HG02885 (cell line): ENCODE results near the gene MYO1E.

ENCODE experiments used
- ATAC-seq: cut with Tn5 transposase; IDR thresholded peaks from one replicate; pipeline ENCODE4 v1.9.1; 2021; ENCODE audit warnings: mild to moderate bottlenecking; ENCODE audit not compliant: unreplicated experiment, poor library complexity

The MYO1E gene

GRCh38 chr15:59206623-59207183, 166.0 kb downstream of the MYO1E start, which contains the start of gene LDHAL6B:
Gene LDHAL6B (plus strand): TSS chr15:59206843. CDS start chr15:59206941, 98 bp downstream.
- ATAC-seq: no peak

- ATAC-seq: no peak
Observed at GRCh38 chr15:59205839-59206622, 166.6 kb downstream of the MYO1E start.

- ATAC-seq: no peak
Observed at GRCh38 chr15:59203657-59204056, 169.0 kb downstream of the MYO1E start.

GRCh38 chr15:59203008-59203407, 169.7 kb downstream of the MYO1E start:
- ATAC-seq: no peak

GRCh38 chr15:59200560-59200959, 172.1 kb downstream of the MYO1E start:
- no peak for ATAC-seq

- ATAC-seq: no peak
Observed at GRCh38 chr15:59199626-59200465, 172.8 kb downstream of the MYO1E start.

GRCh38 chr15:59197454-59197853, 175.2 kb downstream of the MYO1E start:
- ATAC-seq: no peak

- no peak for ATAC-seq
Observed at GRCh38 chr15:59196416-59196815, 176.3 kb downstream of the MYO1E start.

- no peak for ATAC-seq
Observed at GRCh38 chr15:59194639-59195325, 177.9 kb downstream of the MYO1E start.

GRCh38 chr15:59191855-59192237, 180.8 kb downstream of the MYO1E start:
- ATAC-seq: no peak

GRCh38 chr15:59190291-59190690, 182.4 kb downstream of the MYO1E start:
- ATAC-seq: no peak

GRCh38 chr15:59189241-59189640, 183.4 kb downstream of the MYO1E start:
- no peak for ATAC-seq

- no peak for ATAC-seq
Observed at GRCh38 chr15:59186501-59186900, 186.2 kb downstream of the MYO1E start.

- no peak for ATAC-seq
Observed at GRCh38 chr15:59185725-59186124, 186.9 kb downstream of the MYO1E start.

GRCh38 chr15:59180945-59181600, 191.6 kb downstream of the MYO1E start:
- ATAC-seq: no peak

GRCh38 chr15:59179717-59180116, 193.0 kb downstream of the MYO1E start:
- ATAC-seq: no peak

- ATAC-seq: no peak
Observed at GRCh38 chr15:59178151-59178695, 194.4 kb downstream of the MYO1E start.

GRCh38 chr15:59177317-59177660, 195.4 kb downstream of the MYO1E start:
- ATAC-seq: no peak

GRCh38 chr15:59176653-59177316, 195.9 kb downstream of the MYO1E start:
- ATAC-seq: no peak
